Measurements from ENCODE around the gene KCNN3. TPM values are rescaled to one million over a fixed set of nuclear protein-coding genes. Genes with fewer than 3 reads are reported as not detected.
"Not testable (repeated sequence)": the region's sequence is repeated elsewhere in the genome, so short reads cannot be mapped to it uniquely, and the experiment has no call there.

KCNN3 gene
- total and polyA plus RNA-seq, 10 donors = 0.13 to 15.1 (median 7.4) TPM

DNA sequence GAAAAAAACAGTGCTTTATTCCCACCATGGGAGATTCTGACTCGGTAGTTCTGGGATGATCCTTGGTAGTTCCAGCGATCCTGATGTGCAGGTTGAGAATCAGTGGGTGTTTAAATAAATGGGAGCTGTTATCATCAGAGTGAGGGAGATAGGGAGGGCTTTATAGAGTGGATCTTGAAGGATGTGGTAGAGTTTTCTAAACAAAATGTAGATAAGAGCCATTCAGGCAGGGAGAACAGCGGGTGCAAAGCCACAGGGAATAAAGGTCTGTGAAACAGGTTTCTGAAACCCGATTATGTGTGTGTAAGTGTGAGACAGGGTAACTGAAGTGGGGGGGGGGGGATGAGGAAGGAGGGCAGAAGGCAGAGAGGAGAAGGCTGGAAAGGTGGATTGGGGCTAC lies 186.3 kb downstream of the KCNN3 start:
- no peak for DNase-seq
- TF ChIP-seq POLR2A (IDR thresholded peaks at IDR 0.05) (no peak), POLR2AphosphoS5 (IDR thresholded peaks at IDR 0.05) (no peak)
- TF ChIP-seq, protein P1, sequence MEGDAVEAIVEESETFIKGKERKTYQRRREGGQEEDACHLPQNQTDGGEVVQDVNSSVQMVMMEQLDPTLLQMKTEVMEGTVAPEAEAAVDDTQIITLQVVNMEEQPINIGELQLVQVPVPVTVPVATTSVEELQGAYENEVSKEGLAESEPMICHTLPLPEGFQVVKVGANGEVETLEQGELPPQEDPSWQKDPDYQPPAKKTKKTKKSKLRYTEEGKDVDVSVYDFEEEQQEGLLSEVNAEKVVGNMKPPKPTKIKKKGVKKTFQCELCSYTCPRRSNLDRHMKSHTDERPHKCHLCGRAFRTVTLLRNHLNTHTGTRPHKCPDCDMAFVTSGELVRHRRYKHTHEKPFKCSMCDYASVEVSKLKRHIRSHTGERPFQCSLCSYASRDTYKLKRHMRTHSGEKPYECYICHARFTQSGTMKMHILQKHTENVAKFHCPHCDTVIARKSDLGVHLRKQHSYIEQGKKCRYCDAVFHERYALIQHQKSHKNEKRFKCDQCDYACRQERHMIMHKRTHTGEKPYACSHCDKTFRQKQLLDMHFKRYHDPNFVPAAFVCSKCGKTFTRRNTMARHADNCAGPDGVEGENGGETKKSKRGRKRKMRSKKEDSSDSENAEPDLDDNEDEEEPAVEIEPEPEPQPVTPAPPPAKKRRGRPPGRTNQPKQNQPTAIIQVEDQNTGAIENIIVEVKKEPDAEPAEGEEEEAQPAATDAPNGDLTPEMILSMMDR (IDR thresholded peaks at IDR 0.05 in 8 of 11, conservative IDR thresholded peaks at IDR 0.05 in 3 of 11) = no peak
- 61 to 84% (median 66%) methylated on average over 3 to 4 of the region's 4 CpGs for WGBS, 5 donors
- Histone ChIP-seq H3K9me3 (no peaks in the 10 kb centered on the region), H3K27ac (no peak overlapping the region), H3K27me3 (replicated peaks in 1 of 7) (peaks cover 0 to 6% (median 0%) of the 10 kb centered on the region in 7 donors), H3K36me3 (no peaks in the 10 kb centered on the region), H3K4me1 (no peaks in the 10 kb centered on the region), H3K4me3 (no peak overlapping the region)
- intact Hi-C loops (cut with DNase I; ENCODE audit: low total_unique reads) = no loop called here

DNA sequence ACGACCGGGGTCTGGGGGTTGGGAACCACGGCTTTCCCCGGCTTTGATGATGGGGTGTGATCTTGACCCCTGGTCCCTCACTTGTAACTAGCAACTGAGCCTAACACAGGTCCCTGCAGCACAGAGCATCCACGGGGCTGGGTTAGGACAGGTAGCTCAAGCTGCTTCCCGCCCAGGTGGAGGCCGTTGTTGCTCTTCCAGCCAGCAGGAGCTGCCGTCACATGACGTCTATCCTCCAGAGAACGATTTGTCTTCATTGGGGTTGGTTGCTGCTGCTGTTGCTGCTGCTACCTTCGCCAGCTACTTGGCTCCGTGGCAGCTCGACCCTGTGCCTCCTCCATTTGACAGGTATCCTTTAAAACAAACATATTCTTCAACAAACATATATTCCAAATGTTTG lies 187.8 kb downstream of the KCNN3 start:
- intact Hi-C loops (cut with DNase I; ENCODE audit: low total_unique reads) = no loop called here
- TF ChIP-seq POLR2A (IDR thresholded peaks at IDR 0.05) (no peak), POLR2AphosphoS5 (IDR thresholded peaks at IDR 0.05) (no peak)
- TF ChIP-seq, protein P1 (IDR thresholded peaks at IDR 0.05 in 8 of 11, conservative IDR thresholded peaks at IDR 0.05 in 3 of 11) = no peak
- H3K36me3 ChIP-seq = no peaks in the 10 kb centered on the region
- 71 to 82% (median 75%) methylated on average over 13 of the region's 13 CpGs for WGBS, 5 donors
- H3K4me1 ChIP-seq = no peaks in the 10 kb centered on the region
- no peak overlapping the region for H3K4me3 ChIP-seq
- peaks cover 0 to 6% (median 0%) of the 10 kb centered on the region in 7 donors for H3K27me3 ChIP-seq (replicated peaks in 1 of 7)
- no peak overlapping the region for H3K27ac ChIP-seq
- H3K9me3 ChIP-seq = no peaks in the 10 kb centered on the region
- no peak for DNase-seq

DNA sequence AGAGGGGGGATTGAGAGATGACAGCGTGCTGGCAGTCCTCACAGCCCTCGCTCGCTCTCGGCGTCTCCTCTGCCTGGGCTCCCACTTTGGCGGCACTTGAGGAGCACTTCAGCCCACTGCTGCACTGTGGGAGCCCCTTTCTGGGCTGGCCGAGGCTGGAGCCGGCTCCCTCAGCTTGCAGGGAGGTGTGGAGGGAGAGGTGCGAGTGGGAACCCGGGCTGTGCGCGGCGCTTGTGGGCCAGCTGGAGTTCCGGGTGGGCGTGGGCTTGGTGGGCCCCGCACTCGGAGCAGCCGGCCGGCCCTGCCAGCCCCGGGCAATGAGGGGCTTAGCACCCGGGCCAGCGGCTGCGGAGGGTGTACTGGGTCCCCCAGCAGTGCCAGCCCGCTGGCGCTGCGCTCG lies 192.2 kb downstream of the KCNN3 start:
- 93 to 99% (median 97%) methylated on average over 10 to 27 of the region's 27 CpGs for WGBS, 5 donors
- H3K36me3 ChIP-seq; DNase-seq; H3K4me1 ChIP-seq; H3K27ac ChIP-seq; H3K4me3 ChIP-seq; intact Hi-C loops (cut with DNase I; ENCODE audit: low total_unique reads); H3K27me3 ChIP-seq (replicated peaks in 1 of 7); H3K9me3 ChIP-seq: not testable (repeated sequence)

DNA sequence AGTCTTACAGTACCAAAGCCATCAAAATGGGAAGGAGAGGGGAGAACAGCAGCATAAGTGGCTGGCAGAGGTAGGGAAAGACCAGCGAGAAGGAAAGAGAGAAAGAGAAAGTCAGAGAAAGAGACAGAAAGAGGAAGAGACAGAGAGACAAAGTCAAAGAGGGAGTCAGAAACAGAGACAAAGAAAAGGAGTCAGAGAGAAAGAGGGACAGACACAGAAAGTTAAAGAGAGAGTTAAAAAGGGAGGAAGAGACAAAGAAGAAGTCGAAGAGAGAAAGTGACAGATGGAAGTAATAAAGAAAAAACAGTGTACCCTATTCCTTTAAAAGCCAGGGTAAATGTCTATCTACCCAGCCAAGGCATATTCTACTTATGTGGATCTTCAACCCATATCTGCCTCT lies 193.2 kb downstream of the KCNN3 start:
- H3K27ac ChIP-seq; H3K4me3 ChIP-seq; H3K9me3 ChIP-seq; intact Hi-C loops (cut with DNase I; ENCODE audit: low total_unique reads); H3K36me3 ChIP-seq; H3K4me1 ChIP-seq; DNase-seq; H3K27me3 ChIP-seq (replicated peaks in 1 of 7): not testable (repeated sequence)
- WGBS, 5 donors = 54 to 77% (median 63%) methylated on average over 2 of the region's 2 CpGs

DNA sequence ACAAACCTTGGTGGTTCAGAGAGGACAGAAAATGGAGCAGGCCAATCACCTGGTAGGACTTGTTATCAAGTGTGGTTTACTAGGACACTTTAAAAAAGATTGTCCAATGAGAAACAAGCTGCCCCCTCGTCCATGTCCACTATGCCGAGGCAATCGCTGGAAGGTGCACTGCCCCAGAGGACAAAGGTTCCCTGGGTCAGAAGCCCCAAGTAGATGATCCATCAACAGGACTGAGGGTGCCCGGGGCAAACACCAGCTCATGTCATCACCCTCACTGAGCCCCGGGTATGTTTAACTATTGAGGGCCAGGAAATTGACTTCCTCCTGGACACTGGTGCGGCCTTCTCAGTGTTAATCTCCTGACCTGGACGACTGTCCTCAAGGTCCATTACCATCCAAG lies 195.6 kb downstream of the KCNN3 start:
- H3K9me3 ChIP-seq; H3K27me3 ChIP-seq (replicated peaks in 1 of 7); H3K4me3 ChIP-seq; DNase-seq; H3K27ac ChIP-seq; H3K4me1 ChIP-seq; H3K36me3 ChIP-seq; intact Hi-C loops (cut with DNase I; ENCODE audit: low total_unique reads): not testable (repeated sequence)
- 63 to 83% (median 81%) methylated on average over 7 of the region's 7 CpGs for WGBS, 5 donors

DNA sequence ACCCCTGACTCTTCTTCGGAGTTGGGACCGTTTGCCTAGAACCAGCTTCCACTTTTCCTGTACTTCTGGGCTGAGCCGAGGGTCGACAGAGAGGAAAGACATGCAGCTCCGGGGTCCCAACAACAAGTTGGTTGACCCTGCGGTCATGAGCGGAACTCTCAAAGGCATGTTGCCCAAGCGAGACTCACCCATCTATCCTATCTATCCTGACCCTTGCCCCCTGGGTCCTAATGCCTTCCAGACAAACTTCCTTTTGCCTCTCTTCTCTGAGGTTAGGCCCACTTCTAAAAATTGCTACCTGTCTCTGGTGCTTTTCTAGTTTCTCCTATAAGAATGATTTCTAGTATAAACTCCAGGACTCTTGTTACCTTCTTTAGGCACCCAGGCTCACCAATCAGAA lies 197.8 kb downstream of the KCNN3 start:
- H3K4me1 ChIP-seq; H3K9me3 ChIP-seq; H3K27ac ChIP-seq; H3K27me3 ChIP-seq (replicated peaks in 1 of 7); DNase-seq; intact Hi-C loops (cut with DNase I; ENCODE audit: low total_unique reads); H3K36me3 ChIP-seq; H3K4me3 ChIP-seq: not testable (repeated sequence)
- WGBS, 5 donors = 73 to 83% (median 81%) methylated on average over 8 of the region's 8 CpGs

DNA sequence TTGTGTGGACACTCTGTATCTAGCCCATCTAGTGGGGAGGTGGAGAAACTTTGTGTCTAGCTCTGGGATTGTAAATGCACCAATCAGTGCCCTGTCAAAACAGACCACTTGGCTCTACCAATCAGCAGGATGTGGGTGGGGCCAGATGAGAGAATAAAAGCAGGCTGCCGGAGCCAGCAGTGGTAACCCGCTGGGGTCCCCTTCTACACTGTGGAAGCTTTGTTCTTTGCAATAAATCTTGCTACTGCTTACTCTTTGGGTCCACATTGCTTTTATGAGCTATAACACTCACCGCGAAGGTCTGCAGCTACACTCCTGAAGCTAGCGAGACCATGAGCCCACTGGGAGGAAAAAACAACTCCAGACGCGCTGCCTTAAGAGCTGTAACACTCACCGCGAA lies 198.7 kb downstream of the KCNN3 start:
- H3K4me3 ChIP-seq; H3K27ac ChIP-seq; H3K36me3 ChIP-seq; H3K27me3 ChIP-seq (replicated peaks in 1 of 7); DNase-seq; intact Hi-C loops (cut with DNase I; ENCODE audit: low total_unique reads); H3K4me1 ChIP-seq; H3K9me3 ChIP-seq: not testable (repeated sequence)
- WGBS, 5 donors = 86 to 91% (median 86%) methylated on average over 9 of the region's 9 CpGs

DNA sequence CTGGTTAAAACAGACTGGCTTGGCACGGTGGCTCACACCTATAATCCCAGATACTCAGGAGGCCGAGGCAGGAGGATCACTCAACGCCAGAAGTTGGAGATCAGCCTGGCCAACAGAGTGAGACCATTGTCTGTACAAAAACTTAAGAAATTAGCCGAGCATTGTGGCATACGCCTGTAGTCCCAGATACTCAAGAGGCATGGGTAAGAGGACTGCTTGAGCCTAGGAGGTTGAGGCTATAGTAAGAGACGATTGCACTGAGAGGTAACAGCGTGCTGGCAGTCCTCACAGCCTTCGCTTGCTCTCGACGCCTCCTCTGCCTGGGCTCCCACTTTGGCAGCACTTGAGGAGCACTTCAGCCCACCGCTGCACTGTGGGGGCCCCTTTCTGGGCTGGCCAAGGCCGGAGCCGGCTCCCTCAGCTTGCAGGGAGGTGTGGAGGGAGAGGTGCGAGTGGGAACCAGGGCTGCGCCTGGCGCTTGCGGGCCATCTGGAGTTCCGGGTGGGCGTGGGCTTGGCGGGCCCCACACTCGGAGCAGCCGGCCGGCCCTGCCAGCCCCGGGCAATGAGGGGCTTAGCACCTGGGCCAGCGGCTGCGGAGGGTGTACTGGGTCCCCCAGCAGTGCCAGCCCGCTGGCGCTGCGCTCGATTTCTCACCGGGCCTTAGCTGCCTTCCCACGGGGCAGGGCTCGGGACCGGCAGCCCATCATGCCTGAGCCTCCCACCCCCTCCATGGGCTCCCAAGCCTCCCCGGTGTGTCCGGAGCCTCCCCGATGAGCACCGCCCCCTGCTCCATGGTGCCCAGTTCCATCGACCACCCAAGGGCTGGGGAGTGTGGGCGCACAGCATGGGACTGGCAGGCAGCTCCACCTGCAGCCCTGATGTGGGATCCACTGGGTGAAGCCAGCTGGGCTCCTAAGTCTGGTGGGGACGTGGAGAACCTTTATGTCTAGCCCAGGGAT lies 199.5 kb downstream of the KCNN3 start:
- H3K36me3 ChIP-seq; H3K9me3 ChIP-seq; DNase-seq; H3K4me3 ChIP-seq; H3K4me1 ChIP-seq; H3K27ac ChIP-seq; H3K27me3 ChIP-seq (replicated peaks in 1 of 7); intact Hi-C loops (cut with DNase I; ENCODE audit: low total_unique reads): not testable (repeated sequence)
- WGBS, 5 donors = 87 to 91% (median 89%) methylated on average over 28 to 41 of the region's 41 CpGs
